Activated CD4-positive, alpha-beta T cell treated with anti-CD3 and anti-CD28 coated beads, Interleukin-2, amount 50 U/mL, for 1 hour (primary cell): Measurements from ENCODE around the gene CALHM4.
"Not testable (repeated sequence)": the region's sequence is repeated elsewhere in the genome, so short reads cannot be mapped to it uniquely, and the experiment has no call there.

Source experiments
- DNase-seq: peaks from one replicate; pipeline ENCODE4 v3.0.0-alpha.2; 2020

The CALHM4 gene

GRCh38 chr6:116579143-116579542 lies 25.6 kb downstream of the CALHM4 start:
- DNase-seq, result no peak

GRCh38 chr6:116580198-116580597 lies 26.6 kb downstream of the CALHM4 start:
- DNase-seq, result no peak

GRCh38 chr6:116586276-116586675 lies 32.7 kb downstream of the CALHM4 start:
- no peak for DNase-seq

GRCh38 chr6:116586738-116587137 lies 33.2 kb downstream of the CALHM4 start:
- no peak for DNase-seq

- DNase-seq, result no peak
These were observed 41.7 kb downstream of the CALHM4 start for GRCh38 chr6:116595247-116595646.

GRCh38 chr6:116596815-116597214 lies 43.3 kb downstream of the CALHM4 start:
- DNase-seq, result no peak

GRCh38 chr6:116603916-116604315 lies 50.4 kb downstream of the CALHM4 start:
- DNase-seq, result not testable (repeated sequence)

- DNase-seq, result not testable (repeated sequence)
These were observed 51.3 kb downstream of the CALHM4 start for GRCh38 chr6:116604868-116605267.

GRCh38 chr6:116605935-116606334 lies 52.4 kb downstream of the CALHM4 start:
- no peak for DNase-seq
